Neuronal stem cell (in vitro differentiated cells): ENCODE data around the gene ANXA4.

ENCODE experiments used
- DNase-seq: peaks from one replicate; pipeline ENCODE4 v3.0.0-alpha.2; 2013; ENCODE audit warnings: low spot score
- H2AFZ ChIP-seq: one replicate; pipeline ENCODE4 v1.6.1; 2013; ENCODE audit warnings: mild to moderate bottlenecking, low read length, inconsistent platforms
- H2AK5ac ChIP-seq: 2 replicates; pipeline ENCODE4 v1.6.1; 2013; ENCODE audit warnings: low read depth, mild to moderate bottlenecking, inconsistent platforms, low read length, moderate library complexity, mixed read lengths
- H2BK120ac ChIP-seq: 2 replicates; pipeline ENCODE4 v1.6.1; 2013; ENCODE audit warnings: low read depth, mild to moderate bottlenecking, inconsistent platforms, low read length, moderate library complexity, mixed read lengths
- H2BK12ac ChIP-seq: one replicate; pipeline ENCODE4 v1.6.1; 2013; ENCODE audit warnings: low read length, inconsistent platforms
- H2BK15ac ChIP-seq: 2 replicates; pipeline ENCODE4 v1.6.1; 2013; ENCODE audit warnings: mild to moderate bottlenecking, low read length, inconsistent platforms, mixed read lengths
- H2BK5ac ChIP-seq: one replicate; pipeline ENCODE4 v1.6.1; 2013; ENCODE audit warnings: inconsistent platforms, mild to moderate bottlenecking, low read length, moderate library complexity
- H3K14ac ChIP-seq: one replicate; pipeline ENCODE4 v1.6.1; 2013; ENCODE audit warnings: low read length, inconsistent platforms
- H3K18ac ChIP-seq: 2 replicates; pipeline ENCODE4 v1.6.1; 2013; ENCODE audit warnings: low read length, inconsistent platforms
- H3K23ac ChIP-seq: 2 replicates; pipeline ENCODE4 v1.6.1; 2013; ENCODE audit warnings: low read depth, mild to moderate bottlenecking, mixed read lengths, low read length, inconsistent platforms; ENCODE audit not compliant: poor library complexity
- H3K27ac ChIP-seq: replicated peaks from 3 replicates; pipeline ENCODE4 v1.5.1; 2013; ENCODE audit warnings: low read length, inconsistent platforms
- H3K27me3 ChIP-seq, 3 experiments: 2 replicates each; pipeline ENCODE4 v1.6.1; 2013; ENCODE audit warnings: low read length in 3 of 3, mild to moderate bottlenecking in 2 of 3, inconsistent platforms in 1 of 3, low read depth in 1 of 3, mixed read lengths in 1 of 3, moderate library complexity in 1 of 3; ENCODE audit not compliant: control insufficient read depth in 3 of 3, insufficient read depth in 3 of 3
- H3K36me3 ChIP-seq, 2 donors: replicated peaks in 1 of 2; 2 replicates each; pipeline ENCODE4 v1.6.1; 2013; ENCODE audit warnings: low read length in 2 of 2; ENCODE audit not compliant: control insufficient read depth in 2 of 2, insufficient read depth in 2 of 2
- H3K4ac ChIP-seq: 2 replicates; pipeline ENCODE4 v1.6.1; 2013; ENCODE audit warnings: inconsistent platforms, mild to moderate bottlenecking, low read length, moderate library complexity
- H3K4me1 ChIP-seq, 2 donors: 1 replicate in 1 of 2; 2 replicates in 1 of 2; pipeline ENCODE4 v1.6.1; 2013; ENCODE audit warnings: low read length in 2 of 2, low read depth in 1 of 2; ENCODE audit not compliant: control insufficient read depth in 2 of 2, insufficient read depth in 1 of 2
- H3K4me2 ChIP-seq: one replicate; pipeline ENCODE4 v1.6.1; 2013; ENCODE audit warnings: mild to moderate bottlenecking, low read length, inconsistent platforms; ENCODE audit not compliant: insufficient read depth, poor library complexity, severe bottlenecking
- H3K4me3 ChIP-seq, 2 donors: 2 replicates each; pipeline ENCODE4 v1.5.1; 2013; ENCODE audit warnings: low read length in 2 of 2, mild to moderate bottlenecking in 2 of 2, inconsistent platforms in 1 of 2, moderate library complexity in 1 of 2
- H3K79me1 ChIP-seq: one replicate; pipeline ENCODE4 v1.6.1; 2013; ENCODE audit warnings: low read depth, mild to moderate bottlenecking, inconsistent platforms, low read length, moderate library complexity
- H3K9ac ChIP-seq: one replicate; pipeline ENCODE4 v1.6.1; 2013; ENCODE audit warnings: mild to moderate bottlenecking, low read depth, low read length, inconsistent platforms; ENCODE audit not compliant: poor library complexity
- H3K9me3 ChIP-seq, 2 donors: replicated peaks in 1 of 2; 2 replicates each; pipeline versions ENCODE3 to v1.6.1; 2013; ENCODE audit warnings: low read length in 2 of 2, mild to moderate bottlenecking in 2 of 2, inconsistent platforms in 1 of 2, low read depth in 1 of 2, mixed read lengths in 1 of 2, moderate library complexity in 1 of 2; ENCODE audit not compliant: control insufficient read depth in 2 of 2, insufficient read depth in 1 of 2
- H4K8ac ChIP-seq: one replicate; pipeline ENCODE4 v1.6.1; 2013; ENCODE audit warnings: low read depth, mild to moderate bottlenecking, inconsistent platforms, low read length, moderate library complexity
- H4K91ac ChIP-seq: one replicate; pipeline ENCODE4 v1.6.1; 2013; ENCODE audit warnings: low read length, low read depth, mild to moderate bottlenecking, inconsistent platforms; ENCODE audit not compliant: poor library complexity
- whole genome bisulfite sequencing, 2 donors: extraction: QIAGEN DNeasy Blood & Tissue Kit; methylation state at CpG; one replicate each; pipeline ENCODE4 v1.1.7; 2013; ENCODE audit warnings: missing lambda C conversion rate in 2 of 2, mixed read lengths in 1 of 2; ENCODE audit not compliant: insufficient read length in 2 of 2, insufficient replicate concordance in 1 of 2; ENCODE audit errors: extremely low coverage in 2 of 2; 5-methylcytosine and 5-hydroxymethylcytosine counted together

ANXA4 gene

GRCh38 chr2:69837533-69837932, 95.6 kb downstream of the ANXA4 start:
- Histone ChIP-seq H3K4me1 (peaks cover 0 to 1% of the 10 kb centered on the region in 2 donors), H2BK120ac (no peak overlapping the region), H4K91ac (no peak overlapping the region), H3K27me3 (no peaks in the 10 kb centered on the region), H3K18ac (no peak overlapping the region), H3K4me3 (no peak overlapping the region), H2BK12ac (no peak overlapping the region), H3K4me2 (no peak overlapping the region), H3K4ac (no peak overlapping the region), H3K27ac (no peak overlapping the region), H3K23ac (no peak overlapping the region), H2BK15ac (no peak overlapping the region), H2AK5ac (no peak overlapping the region), H2AFZ (no peak overlapping the region), H3K79me1 (peaks cover 2% of the 10 kb centered on the region), H4K8ac (no peak overlapping the region), H2BK5ac (no peak overlapping the region), H3K36me3 (peaks cover 3 to 66% of the 10 kb centered on the region in 2 donors), H3K14ac (no peak overlapping the region), H3K9ac (no peak overlapping the region), H3K9me3 (no peaks in the 10 kb centered on the region)
- no peak for DNase-seq
- WGBS, 2 donors, result no CpG with 5 or more reads among the region's 2 CpGs

GRCh38 chr2:69843993-69844392, 102.1 kb downstream of the ANXA4 start:
- no peaks in the 10 kb centered on the region for H3K79me1 ChIP-seq
- no peaks in the 10 kb centered on the region for H3K4me1 ChIP-seq
- H4K91ac ChIP-seq, result no peak overlapping the region
- H3K9ac ChIP-seq, result no peak overlapping the region
- H3K4me2 ChIP-seq, result no peak overlapping the region
- H2BK120ac ChIP-seq, result no peak overlapping the region
- H2BK12ac ChIP-seq, result no peak overlapping the region
- no peak overlapping the region for H3K18ac ChIP-seq
- no peak for DNase-seq
- H3K36me3 ChIP-seq, result peaks cover 15 to 92% of the 10 kb centered on the region in 2 donors
- no peak overlapping the region for H3K4ac ChIP-seq
- no peak overlapping the region for H3K4me3 ChIP-seq
- no peak overlapping the region for H3K27ac ChIP-seq
- H3K27me3 ChIP-seq, result no peaks in the 10 kb centered on the region
- H2BK15ac ChIP-seq, result no peak overlapping the region
- H3K14ac ChIP-seq, result no peak overlapping the region
- no peak overlapping the region for H4K8ac ChIP-seq
- no peak overlapping the region for H2AFZ ChIP-seq
- H3K9me3 ChIP-seq, result no peaks in the 10 kb centered on the region
- H3K23ac ChIP-seq, result no peak overlapping the region
- no peak overlapping the region for H2AK5ac ChIP-seq
- no peak overlapping the region for H2BK5ac ChIP-seq

GRCh38 chr2:69844560-69844959, 102.6 kb downstream of the ANXA4 start:
- Histone ChIP-seq H3K27me3 (no peaks in the 10 kb centered on the region), H4K91ac (no peak overlapping the region), H3K9ac (no peak overlapping the region), H2BK12ac (no peak overlapping the region), H3K4me2 (no peak overlapping the region), H3K23ac (no peak overlapping the region), H3K9me3 (no peaks in the 10 kb centered on the region), H2AK5ac (no peak overlapping the region), H2BK120ac (no peak overlapping the region), H3K14ac (no peak overlapping the region), H4K8ac (no peak overlapping the region), H3K4ac (no peak overlapping the region), H3K36me3 (peaks cover 18 to 92% of the 10 kb centered on the region in 2 donors), H2BK15ac (no peak overlapping the region), H3K27ac (no peak overlapping the region), H3K18ac (no peak overlapping the region), H2AFZ (no peak overlapping the region), H2BK5ac (no peak overlapping the region), H3K4me3 (no peak overlapping the region), H3K4me1 (no peaks in the 10 kb centered on the region), H3K79me1 (no peaks in the 10 kb centered on the region)
- no CpG with 5 or more reads among the region's 3 CpGs for WGBS, 2 donors
- no peak for DNase-seq

GRCh38 chr2:69846182-69847067, 104.5 kb downstream of the ANXA4 start:
- no peak overlapping the region for H3K14ac ChIP-seq
- no peak overlapping the region for H3K4ac ChIP-seq
- no peak overlapping the region for H4K91ac ChIP-seq
- no CpG with 5 or more reads among the region's 9 CpGs for WGBS, 2 donors
- no peak overlapping the region for H2AFZ ChIP-seq
- no peak overlapping the region for H3K4me3 ChIP-seq
- no peak overlapping the region for H2BK15ac ChIP-seq
- H2BK12ac ChIP-seq, result no peak overlapping the region
- peaks cover 21 to 94% of the 10 kb centered on the region in 2 donors for H3K36me3 ChIP-seq
- no peak overlapping the region for H4K8ac ChIP-seq
- no peak overlapping the region for H3K4me2 ChIP-seq
- H2AK5ac ChIP-seq, result no peak overlapping the region
- no peaks in the 10 kb centered on the region for H3K27me3 ChIP-seq
- no peak overlapping the region for H2BK5ac ChIP-seq
- no peak overlapping the region for H2BK120ac ChIP-seq
- H3K23ac ChIP-seq, result no peak overlapping the region
- H3K9me3 ChIP-seq, result no peaks in the 10 kb centered on the region
- H3K18ac ChIP-seq, result no peak overlapping the region
- DNase-seq, result no peak
- H3K9ac ChIP-seq, result no peak overlapping the region
- H3K27ac ChIP-seq, result no peak overlapping the region
- H3K4me1 ChIP-seq, result no peaks in the 10 kb centered on the region
- no peaks in the 10 kb centered on the region for H3K79me1 ChIP-seq
